Mesenchymal stem cell (in vitro differentiated cells and primary cell): Measurements from ENCODE around the gene GFOD2.
"Not testable (repeated sequence)": the region's sequence is repeated elsewhere in the genome, so short reads cannot be mapped to it uniquely, and the experiment has no call there.

ENCODE experiments used
- DNase-seq: peaks from one replicate; pipeline ENCODE4 v3.0.0-alpha.2; 2013
- H2AFZ ChIP-seq: one replicate; pipeline ENCODE4 v1.6.1; 2013; ENCODE audit warnings: low read depth, mild to moderate bottlenecking, control low read depth, inconsistent platforms, low read length, moderate library complexity
- H2AK5ac ChIP-seq: 2 replicates; pipeline ENCODE4 v1.6.1; 2013; ENCODE audit warnings: low read length, moderate library complexity, mild to moderate bottlenecking, inconsistent platforms; ENCODE audit not compliant: severe bottlenecking
- H2BK120ac ChIP-seq: one replicate; pipeline ENCODE4 v1.6.1; 2013; ENCODE audit warnings: low read depth, mild to moderate bottlenecking, inconsistent platforms, low read length, moderate library complexity
- H2BK12ac ChIP-seq, 2 experiments: one replicate each; pipeline ENCODE4 v1.6.1; 2013; ENCODE audit warnings: inconsistent platforms in 2 of 2, low read length in 2 of 2, mild to moderate bottlenecking in 2 of 2, moderate library complexity in 2 of 2, control low read depth in 1 of 2
- H2BK15ac ChIP-seq: one replicate; pipeline ENCODE4 v1.6.1; 2013; ENCODE audit warnings: mild to moderate bottlenecking, low read depth, inconsistent platforms; ENCODE audit not compliant: poor library complexity, severe bottlenecking
- H2BK5ac ChIP-seq: 2 replicates; pipeline ENCODE4 v1.6.1; 2013; ENCODE audit warnings: low read depth, mild to moderate bottlenecking, low read length, control low read depth, inconsistent platforms; ENCODE audit not compliant: poor library complexity, severe bottlenecking
- H3K14ac ChIP-seq, 2 experiments: one replicate each; pipeline ENCODE4 v1.6.1; 2013; ENCODE audit warnings: inconsistent platforms in 2 of 2, low read length in 2 of 2, control low read depth in 1 of 2, mild to moderate bottlenecking in 1 of 2, moderate library complexity in 1 of 2
- H3K18ac ChIP-seq, 2 experiments: one replicate each; pipeline ENCODE4 v1.6.1; 2013; ENCODE audit warnings: inconsistent platforms in 2 of 2, low read length in 2 of 2, control low read depth in 1 of 2, low read depth in 1 of 2, mild to moderate bottlenecking in 1 of 2
- H3K23ac ChIP-seq, 2 experiments: one replicate each; pipeline ENCODE4 v1.6.1; 2013; ENCODE audit warnings: inconsistent platforms in 2 of 2, low read length in 2 of 2, mild to moderate bottlenecking in 2 of 2, moderate library complexity in 2 of 2, control low read depth in 1 of 2
- H3K27ac ChIP-seq: 2 replicates; pipeline ENCODE4 v1.5.1; 2013; ENCODE audit warnings: mild to moderate bottlenecking, moderate library complexity, low read length, control low read depth, inconsistent platforms; ENCODE audit not compliant: poor library complexity, severe bottlenecking
- H3K27me3 ChIP-seq, 2 experiments: 2 replicates each; pipeline versions ENCODE4 v1.6.1 to v1.7.0; 2013; ENCODE audit warnings: low read length in 2 of 2, mild to moderate bottlenecking in 2 of 2, moderate library complexity in 2 of 2, control low read depth in 1 of 2, inconsistent platforms in 1 of 2; ENCODE audit not compliant: control insufficient read depth in 1 of 2, insufficient read depth in 1 of 2
- H3K36me3 ChIP-seq, 2 experiments: 2 replicates each; pipeline versions ENCODE4 v1.6.1 to v1.7.0; 2013; ENCODE audit warnings: low read length in 2 of 2, control low read depth in 1 of 2, inconsistent platforms in 1 of 2, low read depth in 1 of 2, mild to moderate bottlenecking in 1 of 2; ENCODE audit not compliant: insufficient read depth in 2 of 2, control insufficient read depth in 1 of 2
- H3K4ac ChIP-seq, 2 experiments: one replicate each; pipeline ENCODE4 v1.6.1; 2013; ENCODE audit warnings: inconsistent platforms in 2 of 2, low read length in 2 of 2, mild to moderate bottlenecking in 2 of 2, moderate library complexity in 2 of 2, control low read depth in 1 of 2, low read depth in 1 of 2
- H3K4me1 ChIP-seq: 2 replicates; pipeline ENCODE4 v1.6.1; 2013; ENCODE audit warnings: low read depth, low read length, control low read depth; ENCODE audit not compliant: control insufficient read depth, insufficient read depth
- H3K4me2 ChIP-seq: 2 replicates; pipeline ENCODE4 v1.6.1; 2013; ENCODE audit warnings: low read length, mild to moderate bottlenecking, inconsistent platforms; ENCODE audit not compliant: poor library complexity, severe bottlenecking
- H3K4me3 ChIP-seq, 2 experiments: 2 replicates each; pipeline versions ENCODE4 v1.5.1 to v1.7.0; 2013; ENCODE audit warnings: low read length in 2 of 2, mild to moderate bottlenecking in 2 of 2, control low read depth in 1 of 2, low read depth in 1 of 2; ENCODE audit not compliant: insufficient read depth in 1 of 2
- H3K79me1 ChIP-seq: replicated peaks from 2 replicates; pipeline ENCODE4 v1.6.1; 2013; ENCODE audit warnings: mild to moderate bottlenecking, control low read depth, low read length, inconsistent platforms; ENCODE audit not compliant: poor library complexity, severe bottlenecking
- H3K9ac ChIP-seq: 2 replicates; pipeline ENCODE4 v1.7.0; 2013; ENCODE audit warnings: mild to moderate bottlenecking, low read length, moderate library complexity
- H3K9me3 ChIP-seq: 2 replicates; pipeline ENCODE4 v1.7.0; 2013; ENCODE audit warnings: mild to moderate bottlenecking, low read length; ENCODE audit not compliant: control insufficient read depth
- H4K8ac ChIP-seq: one replicate; pipeline ENCODE4 v1.6.1; 2013; ENCODE audit warnings: inconsistent platforms, mild to moderate bottlenecking, low read length, moderate library complexity
- H4K91ac ChIP-seq: one replicate; pipeline ENCODE4 v1.6.1; 2013; ENCODE audit warnings: mild to moderate bottlenecking, low read length, inconsistent platforms
- WGBS: methylation state at CpG from one replicate; pipeline ENCODE4 v1.1.7; 2013; ENCODE audit warnings: mixed read lengths; 5-methylcytosine and 5-hydroxymethylcytosine counted together

The GFOD2 gene

GRCh38 chr16:67694611-67695010, 24.5 kb downstream of the GFOD2 start:
- Histone ChIP-seq H3K9ac (no peak overlapping the region), H3K23ac (no peak overlapping the region), H2BK120ac (no peak overlapping the region), H3K79me1 (peaks cover 33% of the 10 kb centered on the region), H3K18ac (no peak overlapping the region), H2BK12ac (no peak overlapping the region), H3K4me1 (no peaks in the 10 kb centered on the region), H4K91ac (no peak overlapping the region), H3K4me2 (no peak overlapping the region), H2AK5ac (no peak overlapping the region), H2BK5ac (no peak overlapping the region), H4K8ac (no peak overlapping the region), H3K4me3 (no peak overlapping the region), H2BK15ac (no peak overlapping the region), H3K36me3 (peaks cover 11 to 18% of the 10 kb centered on the region in 2 experiments), H3K9me3 (no peaks in the 10 kb centered on the region), H2AFZ (no peak overlapping the region), H3K4ac (no peak overlapping the region), H3K27me3 (no peaks in the 10 kb centered on the region), H3K27ac (no peak overlapping the region), H3K14ac (no peak overlapping the region)
- no peak for DNase-seq
- 96% methylated on average over 2 of the region's 2 CpGs for WGBS

GRCh38 chr16:67693517-67694285, 25.4 kb downstream of the GFOD2 start:
- peaks cover 3 to 15% of the 10 kb centered on the region in 2 experiments for H3K36me3 ChIP-seq
- H3K18ac ChIP-seq, H3K27ac ChIP-seq, H3K9me3 ChIP-seq, H2BK120ac ChIP-seq, H2BK12ac ChIP-seq, H2BK5ac ChIP-seq, H3K4me3 ChIP-seq, H3K9ac ChIP-seq, H3K14ac ChIP-seq, H4K91ac ChIP-seq, H3K27me3 ChIP-seq, H3K4me2 ChIP-seq, H3K4me1 ChIP-seq, H3K4ac ChIP-seq, H4K8ac ChIP-seq, H2AK5ac ChIP-seq, DNase-seq, H2AFZ ChIP-seq, H2BK15ac ChIP-seq, H3K23ac ChIP-seq: not testable (repeated sequence)
- peaks cover 32% of the 10 kb centered on the region for H3K79me1 ChIP-seq
- WGBS = 94% methylated on average over 7 of the region's 8 CpGs

GRCh38 chr16:67685388-67686112, 33.6 kb downstream of the GFOD2 start:
- no peak overlapping the region for H3K9ac ChIP-seq
- peaks cover 2% of the 10 kb centered on the region for H3K4me1 ChIP-seq
- H3K4me3 ChIP-seq = no peak overlapping the region
- no peak for DNase-seq
- 96% methylated on average over 14 of the region's 17 CpGs for WGBS
- H3K36me3 ChIP-seq = peaks cover 15 to 32% of the 10 kb centered on the region in 2 experiments
- H3K4me2 ChIP-seq = no peak overlapping the region
- no peak overlapping the region for H2AK5ac ChIP-seq
- peaks cover 20% of the 10 kb centered on the region for H3K79me1 ChIP-seq
- no peak overlapping the region for H4K8ac ChIP-seq
- no peaks in the 10 kb centered on the region for H3K27me3 ChIP-seq
- H2AFZ ChIP-seq = no peak overlapping the region
- no peak overlapping the region for H2BK5ac ChIP-seq
- no peak overlapping the region for H3K18ac ChIP-seq
- no peak overlapping the region for H3K27ac ChIP-seq
- H3K14ac ChIP-seq = no peak overlapping the region
- no peak overlapping the region for H3K23ac ChIP-seq
- no peak overlapping the region for H3K4ac ChIP-seq
- no peak overlapping the region for H4K91ac ChIP-seq
- H2BK12ac ChIP-seq = no peak overlapping the region
- no peak overlapping the region for H2BK15ac ChIP-seq
- H3K9me3 ChIP-seq = no peaks in the 10 kb centered on the region
- no peak overlapping the region for H2BK120ac ChIP-seq

GRCh38 chr16:67683767-67684166, 35.3 kb downstream of the GFOD2 start:
- WGBS = 100% methylated on average over 1 of the region's 4 CpGs

More at GRCh38 chr16:67683767-67684166, 35.3 kb downstream of the GFOD2 start:
- Histone ChIP-seq H3K9ac (no peak overlapping the region), H2AFZ (no peak overlapping the region), H3K9me3 (no peaks in the 10 kb centered on the region), H2BK12ac (no peak overlapping the region), H3K36me3 (peaks cover 18 to 32% of the 10 kb centered on the region in 2 experiments), H3K18ac (no peak overlapping the region), H4K8ac (no peak overlapping the region), H2BK120ac (no peak overlapping the region), H3K23ac (no peak overlapping the region), H3K4ac (no peak overlapping the region), H3K27me3 (no peaks in the 10 kb centered on the region), H3K4me3 (no peak overlapping the region), H2BK15ac (no peak overlapping the region), H4K91ac (no peak overlapping the region), H3K4me1 (peaks cover 2% of the 10 kb centered on the region), H2BK5ac (no peak overlapping the region), H2AK5ac (no peak overlapping the region), H3K4me2 (no peak overlapping the region), H3K27ac (no peak overlapping the region), H3K14ac (no peak overlapping the region), H3K79me1 (peaks cover 22% of the 10 kb centered on the region)
- DNase-seq = no peak
